ENCODE measurements around the gene E2F4. TPM values are rescaled to one million over a fixed set of nuclear protein-coding genes. Genes with fewer than 3 reads are reported as not detected.

E2F4 gene
- total and polyA plus RNA-seq, 2 donors (not counting 1 experiment from before 2014, with no cell fraction given): 106 to 188 TPM

DNA sequence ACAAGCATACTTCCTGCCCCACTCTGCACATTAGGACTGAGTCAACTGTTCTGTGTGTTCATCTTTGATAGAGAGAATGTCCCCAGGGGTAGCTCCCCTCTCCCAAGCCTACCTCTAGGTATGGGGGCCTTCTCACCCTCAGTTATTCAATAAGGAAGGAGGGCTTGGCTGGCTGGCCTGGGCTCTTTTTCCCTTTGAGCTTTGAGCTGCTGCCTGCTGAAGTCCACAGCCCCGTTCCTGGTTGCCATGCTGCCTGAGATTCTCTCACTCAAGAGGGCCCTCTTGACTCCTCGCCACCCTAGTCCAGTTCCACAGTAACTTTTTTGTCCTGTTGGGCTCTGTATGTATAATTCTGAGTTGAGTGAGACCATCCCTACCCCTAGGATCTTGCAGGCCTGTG lies 46.2 kb upstream of the E2F4 start:
- TF ChIP-seq, protein P1, sequence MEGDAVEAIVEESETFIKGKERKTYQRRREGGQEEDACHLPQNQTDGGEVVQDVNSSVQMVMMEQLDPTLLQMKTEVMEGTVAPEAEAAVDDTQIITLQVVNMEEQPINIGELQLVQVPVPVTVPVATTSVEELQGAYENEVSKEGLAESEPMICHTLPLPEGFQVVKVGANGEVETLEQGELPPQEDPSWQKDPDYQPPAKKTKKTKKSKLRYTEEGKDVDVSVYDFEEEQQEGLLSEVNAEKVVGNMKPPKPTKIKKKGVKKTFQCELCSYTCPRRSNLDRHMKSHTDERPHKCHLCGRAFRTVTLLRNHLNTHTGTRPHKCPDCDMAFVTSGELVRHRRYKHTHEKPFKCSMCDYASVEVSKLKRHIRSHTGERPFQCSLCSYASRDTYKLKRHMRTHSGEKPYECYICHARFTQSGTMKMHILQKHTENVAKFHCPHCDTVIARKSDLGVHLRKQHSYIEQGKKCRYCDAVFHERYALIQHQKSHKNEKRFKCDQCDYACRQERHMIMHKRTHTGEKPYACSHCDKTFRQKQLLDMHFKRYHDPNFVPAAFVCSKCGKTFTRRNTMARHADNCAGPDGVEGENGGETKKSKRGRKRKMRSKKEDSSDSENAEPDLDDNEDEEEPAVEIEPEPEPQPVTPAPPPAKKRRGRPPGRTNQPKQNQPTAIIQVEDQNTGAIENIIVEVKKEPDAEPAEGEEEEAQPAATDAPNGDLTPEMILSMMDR (IDR thresholded peaks at IDR 0.05): no peak
- no peak for TF ChIP-seq EZH2 (IDR thresholded peaks at IDR 0.05; ENCODE audit: borderline replicate concordance, insufficient read depth, low read depth, low read length, poor library complexity, severe bottlenecking)
- ChIA-PET POLR2A (interaction anchor here (1.0 kb wide), 1 partner anchor 8 kb away, joined by 9 read pairs; no protein-coding TSS in a partner anchor), CTCF (no interaction called here)
- no peak overlapping the region for H3K27ac Mint-ChIP-seq
- peaks cover 16% of the 10 kb centered on the region for H3K27me3 Mint-ChIP-seq
- Histone ChIP-seq H3K4me1 (ENCODE audit: control insufficient read depth in 2 of 2, insufficient read depth in 2 of 2, low read length in 2 of 2) (peaks cover 5 to 9% of the 10 kb centered on the region in 2 donors), H3K4me3 (ENCODE audit: control extremely low read depth in 1 of 5, extremely low read depth in 1 of 5, insufficient read depth in 1 of 5, low read depth in 2 of 5, low read length in 4 of 5) (no peak overlapping the region), H3K27me3 (replicated peaks in 1 of 4; ENCODE audit: control extremely low read depth in 1 of 4, control insufficient read depth in 3 of 4, insufficient read depth in 4 of 4, low read length in 3 of 4) (peaks cover 0 to 17% (median 6%) of the 10 kb centered on the region in 4 experiments), H4K20me1 (ENCODE audit: control insufficient read depth, insufficient read depth, low read length, poor library complexity, severe bottlenecking) (no peaks in the 10 kb centered on the region), H3K79me2 (ENCODE audit: control insufficient read depth, insufficient read depth, low read length) (no peaks in the 10 kb centered on the region), H3K9me3 (ENCODE audit: control extremely low read depth in 1 of 3, control insufficient read depth in 2 of 3, insufficient read depth in 1 of 3, low read length in 2 of 3) (peaks cover 0 to 16% (median 0%) of the 10 kb centered on the region in 3 donors), H3K36me3 (replicated peaks in 1 of 2; ENCODE audit: control extremely low read depth in 1 of 2, control insufficient read depth in 1 of 2, extremely low read depth in 1 of 2, insufficient read depth in 2 of 2, low read length in 1 of 2) (peaks cover 0 to 67% of the 10 kb centered on the region in 2 experiments), H3K9ac (ENCODE audit: low read length) (no peak overlapping the region), H2AFZ (ENCODE audit: insufficient read depth, low read depth, low read length, poor library complexity, severe bottlenecking) (no peak overlapping the region), H3K4me2 (replicated peaks; ENCODE audit: low read depth, low read length, poor library complexity, severe bottlenecking) (no peak overlapping the region), H3K27ac (ENCODE audit: low read length in 2 of 2) (no peak overlapping the region)
- H3K4me1 Mint-ChIP-seq: peaks cover 5% of the 10 kb centered on the region
- intact Hi-C loops (cut with micrococcal nuclease): no loop called here
- no peaks in the 10 kb centered on the region for H3K9me3 Mint-ChIP-seq (ENCODE audit: insufficient read depth)
- ATAC-seq (ENCODE audit: low read depth): no peak
- no peak for DNase-seq
- no CpG with 5 or more reads among the region's 2 CpGs for WGBS (ENCODE audit: insufficient coverage)
- H3K4me3 Mint-ChIP-seq: no peak overlapping the region

DNA sequence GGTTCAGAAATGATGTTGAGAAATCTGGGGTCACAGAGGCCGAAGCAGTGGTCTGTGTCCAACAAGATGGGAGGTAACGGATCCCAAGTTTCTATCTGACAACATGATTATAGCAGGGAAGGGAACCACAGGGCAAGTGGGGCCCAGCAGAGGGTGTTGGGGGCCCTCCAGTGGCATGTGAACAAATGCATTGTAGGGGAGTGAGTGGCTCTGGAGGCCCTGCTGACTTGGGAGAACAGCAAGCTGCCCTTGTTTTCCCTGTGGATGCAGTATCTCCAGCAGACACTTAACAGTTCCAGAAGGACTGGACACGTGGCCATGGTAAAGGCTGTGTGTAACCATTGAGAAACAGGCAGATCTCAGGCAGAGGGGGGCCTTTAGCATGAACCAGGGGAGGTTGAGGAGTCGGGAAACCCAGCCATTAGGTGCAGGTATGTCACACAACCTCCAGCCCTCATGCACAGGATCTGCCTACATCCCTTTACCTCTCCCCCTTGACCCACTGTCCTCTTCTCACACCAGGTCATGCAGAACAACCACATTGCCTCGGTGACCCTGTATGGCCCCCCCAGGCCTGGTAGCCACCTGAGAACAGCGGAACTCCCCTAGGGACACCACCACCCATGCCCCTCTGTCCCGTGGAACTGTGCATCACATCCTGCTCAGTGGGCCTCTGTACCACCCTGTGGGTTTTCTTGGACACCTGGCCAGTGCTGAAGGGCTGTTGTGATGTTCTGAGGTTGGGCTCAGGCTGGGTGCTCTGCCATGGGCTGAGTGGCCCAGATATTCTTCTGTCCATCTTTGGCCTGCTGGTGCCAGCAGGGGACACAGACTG lies 45.2 kb upstream of the E2F4 start:
- ATAC-seq (ENCODE audit: low read depth) (no peak), DNase-seq (no peak)
- peaks cover 0 to 19% (median 0%) of the 10 kb centered on the region in 3 donors for H3K9me3 ChIP-seq (ENCODE audit: control extremely low read depth in 1 of 3, control insufficient read depth in 2 of 3, insufficient read depth in 1 of 3, low read length in 2 of 3)
- TF ChIP-seq EZH2 (IDR thresholded peaks at IDR 0.05; ENCODE audit: borderline replicate concordance, insufficient read depth, low read depth, low read length, poor library complexity, severe bottlenecking): no peak
- TF ChIP-seq, protein P1 (IDR thresholded peaks at IDR 0.05): no peak
- 90% methylated on average over 5 of the region's 7 CpGs for WGBS (ENCODE audit: insufficient coverage)
- Mint-ChIP-seq H3K27ac (no peak overlapping the region), H3K4me3 (no peak overlapping the region), H3K9me3 (ENCODE audit: insufficient read depth) (no peaks in the 10 kb centered on the region), H3K4me1 (peaks cover 12% of the 10 kb centered on the region), H3K27me3 (peaks cover 20% of the 10 kb centered on the region)
- no peak overlapping the region for H2AFZ ChIP-seq (ENCODE audit: insufficient read depth, low read depth, low read length, poor library complexity, severe bottlenecking)
- H4K20me1 ChIP-seq (ENCODE audit: control insufficient read depth, insufficient read depth, low read length, poor library complexity, severe bottlenecking): no peaks in the 10 kb centered on the region
- H3K4me2 ChIP-seq (replicated peaks; ENCODE audit: low read depth, low read length, poor library complexity, severe bottlenecking): no peak overlapping the region
- POLR2A ChIA-PET: no interaction called here
- no peak overlapping the region for H3K9ac ChIP-seq (ENCODE audit: low read length)
- H3K79me2 ChIP-seq (ENCODE audit: control insufficient read depth, insufficient read depth, low read length): no peaks in the 10 kb centered on the region
- CTCF ChIA-PET: interaction anchor here (0.6 kb wide), 1 partner anchor 27 kb away, joined by 3 read pairs; no protein-coding TSS in a partner anchor
- intact Hi-C loops (cut with micrococcal nuclease): no loop called here
- H3K36me3 ChIP-seq (replicated peaks in 1 of 2; ENCODE audit: control extremely low read depth in 1 of 2, control insufficient read depth in 1 of 2, extremely low read depth in 1 of 2, insufficient read depth in 2 of 2, low read length in 1 of 2): peaks cover 0 to 58% of the 10 kb centered on the region in 2 experiments
- no peak overlapping the region for H3K27ac ChIP-seq (ENCODE audit: low read length in 2 of 2)
- H3K4me1 ChIP-seq (ENCODE audit: control insufficient read depth in 2 of 2, insufficient read depth in 2 of 2, low read length in 2 of 2): peaks cover 10 to 14% of the 10 kb centered on the region in 2 donors
- no peak overlapping the region for H3K4me3 ChIP-seq (ENCODE audit: control extremely low read depth in 1 of 5, extremely low read depth in 1 of 5, insufficient read depth in 1 of 5, low read depth in 2 of 5, low read length in 4 of 5)
- peaks cover 0 to 27% (median 10%) of the 10 kb centered on the region in 4 experiments for H3K27me3 ChIP-seq (replicated peaks in 1 of 4; ENCODE audit: control extremely low read depth in 1 of 4, control insufficient read depth in 3 of 4, insufficient read depth in 4 of 4, low read length in 3 of 4)
